CD4-positive, alpha-beta memory T cell (primary cell): ENCODE data around the gene PCGF6. TPM values are rescaled to one million over a fixed set of nuclear protein-coding genes. Genes with fewer than 3 reads are reported as not detected.
A peak's percentile ranks its signal among the peaks of the same experiment; 100 is the strongest.

Source experiments
- CTCF ChIA-PET: fragments of 350-600 bp; sonication (Branson Sonifier 250); formaldehyde crosslinking; loops from one replicate; lab custom pipeline; 2021; ENCODE audit warnings: inconsistent platforms; ENCODE audit not compliant: partially characterized antibody; lab: Charles Lee
- POLR2A ChIA-PET: fragments of 350-600 bp; sonication (Branson Sonifier 250); formaldehyde crosslinking; loops from one replicate; lab custom pipeline; 2021; ENCODE audit not compliant: partially characterized antibody; lab: Charles Lee
- DNase-seq, 5 donors: peaks; one replicate each; pipeline versions ENCODE4 v3.0.0 to v3.0.0-alpha.2; 2020 to 2022; ENCODE audit warnings: mixed read lengths in 1 of 5
- H3K27ac ChIP-seq: one replicate; pipeline ENCODE4 v1.7.0; 2013; ENCODE audit warnings: low read depth, low read length
- H3K27me3 ChIP-seq: 2 replicates; pipeline ENCODE4 v1.7.0; 2013; ENCODE audit warnings: mild to moderate bottlenecking, low read length, moderate library complexity; ENCODE audit not compliant: insufficient read depth
- H3K36me3 ChIP-seq: 2 replicates; pipeline ENCODE4 v1.7.0; 2013; ENCODE audit warnings: mild to moderate bottlenecking, low read length, moderate library complexity; ENCODE audit not compliant: insufficient read depth
- H3K4me1 ChIP-seq: 2 replicates; pipeline ENCODE4 v1.7.0; 2013; ENCODE audit warnings: mild to moderate bottlenecking, low read length, moderate library complexity; ENCODE audit not compliant: insufficient read depth
- H3K4me3 ChIP-seq, 2 donors: one replicate each; pipeline ENCODE4 v1.7.0; 2013; ENCODE audit warnings: low read length in 2 of 2, mild to moderate bottlenecking in 1 of 2
- H3K9me3 ChIP-seq, 2 donors: one replicate each; pipeline ENCODE4 v1.7.0; 2013; ENCODE audit warnings: low read length in 2 of 2, control low read depth in 1 of 2; ENCODE audit not compliant: control insufficient read depth in 1 of 2
- H3K27ac Mint-ChIP-seq, 7 donors: one replicate each; pipeline ENCODE4 v1.8.0; 2020 to 2021; ENCODE audit warnings: mixed read lengths in 7 of 7, mild to moderate bottlenecking in 6 of 7, inconsistent platforms in 3 of 7, moderate library complexity in 3 of 7
- H3K27me3 Mint-ChIP-seq, 2 donors: one replicate each; pipeline ENCODE4 v1.8.0; 2020 to 2021; ENCODE audit warnings: mixed read lengths in 2 of 2
- H3K36me3 Mint-ChIP-seq, 2 donors: one replicate each; pipeline ENCODE4 v1.8.0; 2020 to 2021; ENCODE audit warnings: mixed read lengths in 2 of 2, inconsistent platforms in 1 of 2, mild to moderate bottlenecking in 1 of 2
- H3K4me1 Mint-ChIP-seq, 4 donors: one replicate each; pipeline ENCODE4 v1.8.0; 2020 to 2021; ENCODE audit warnings: mixed read lengths in 4 of 4, mild to moderate bottlenecking in 1 of 4
- H3K4me3 Mint-ChIP-seq, 8 donors: one replicate each; pipeline ENCODE4 v1.8.0; 2020 to 2021; ENCODE audit warnings: mixed read lengths in 8 of 8, mild to moderate bottlenecking in 7 of 8, moderate library complexity in 6 of 8, inconsistent platforms in 3 of 8
- H3K9me3 Mint-ChIP-seq, 8 donors: one replicate each; pipeline ENCODE4 v1.8.0; 2020 to 2021; ENCODE audit warnings: mixed read lengths in 8 of 8, mild to moderate bottlenecking in 5 of 8, inconsistent platforms in 3 of 8, moderate library complexity in 1 of 8
- intact Hi-C: fragments of 100-400 bp; cut with micrococcal nuclease; formaldehyde crosslinking; loops from one replicate; pipeline ENCODE4 v1.15.1; 2023
- microRNA-seq: library from miRNA; unstranded; fragments of <30 nt; microRNA quantifications from one replicate; pipeline ENCODE4 v1.2.0, GENCODE V29; 2021; ENCODE audit warnings: borderline replicate concordance, borderline number of aligned reads, borderline microRNAs expressed, mixed read lengths
- polyA plus RNA-seq, 2 donors: library from polyadenylated mRNA; unstranded; fragments of 300-500 nt; fragmentation: Illumina TruSeq; gene quantifications; one replicate each; pipeline ENCODE4 v1.2.3, GENCODE V29; 2021
- total RNA-seq, 2 experiments: library from RNA; stranded (reverse); gene quantifications; one replicate each; pipeline ENCODE4 v1.2.3, GENCODE V29; 2021

Gene PCGF6
- total and polyA plus RNA-seq, 4 experiments from 2014 or later: 6.4 to 11.2 (median 8.8) TPM

GRCh38 chr10:103254113-103254512, 96.8 kb downstream of the PCGF6 start:
- H3K36me3 Mint-ChIP-seq: peaks cover 0 to 4% of the 10 kb centered on the region in 2 donors
- intact Hi-C loops: no loop called here
- H3K9me3 Mint-ChIP-seq: peaks cover 0 to 6% (median 4%) of the 10 kb centered on the region in 8 donors
- Histone ChIP-seq H3K27me3 (no peaks in the 10 kb centered on the region), H3K27ac (no peak overlapping the region), H3K36me3 (no peaks in the 10 kb centered on the region), H3K4me1 (no peaks in the 10 kb centered on the region), H3K9me3 (no peaks in the 10 kb centered on the region), H3K4me3 (no peak overlapping the region)
- ChIA-PET POLR2A (no interaction called here), CTCF (interaction anchor here (2.1 kb wide), 1 partner anchor 10 kb away, joined by 7 read pairs; no protein-coding TSS in a partner anchor)
- H3K4me1 Mint-ChIP-seq: peaks cover 0 to 3% (median under 1%) of the 10 kb centered on the region in 4 donors
- no peak overlapping the region for H3K4me3 Mint-ChIP-seq
- H3K27me3 Mint-ChIP-seq: peaks cover 0 to 3% of the 10 kb centered on the region in 2 donors
- H3K27ac Mint-ChIP-seq: no peak overlapping the region
- no peak for DNase-seq

Small RNA genes within 50 kb of the gene (microRNA-seq; reads per million reads assigned to microRNA genes)
- gene MIR1307: 550 reads per million, percentile 82 among the genes with 10 or more reads in this experiment

Other genes with a start within 250 kb of the PCGF6 start
- gene NT5C2, start 157.9 kb downstream of the PCGF6 start, total RNA-seq: 10 to 100 TPM; 79.8 to 80.4 TPM
- gene NT5C2, start 157.9 kb downstream of the PCGF6 start, polyA plus RNA-seq: 10 to 100 TPM; 54.3 to 78.8 TPM
- gene RPEL1, start 105.3 kb downstream of the PCGF6 start, total RNA-seq: not detected
- gene RPEL1, start 105.3 kb downstream of the PCGF6 start, polyA plus RNA-seq: not detected
- not detected for gene INA, start 74.0 kb downstream of the PCGF6 start, total RNA-seq
- not detected for gene INA, start 74.0 kb downstream of the PCGF6 start, polyA plus RNA-seq
- gene TAF5, start 16.8 kb upstream of the PCGF6 start, total RNA-seq: 1 to 10 TPM; 7.5 to 7.9 TPM
- gene TAF5, start 16.8 kb upstream of the PCGF6 start, polyA plus RNA-seq: 1 to 10 TPM; 2.5 to 4.1 TPM
- gene ATP5MK, start 45.3 kb upstream of the PCGF6 start, total RNA-seq: 100 to 1,000 TPM; 148 to 157 TPM
- 100 to 1,000 TPM; 477 to 548 TPM for gene ATP5MK, start 45.3 kb upstream of the PCGF6 start, polyA plus RNA-seq
- gene PDCD11, start 45.5 kb upstream of the PCGF6 start, total RNA-seq: 10 to 100 TPM; 37.8 to 45.0 TPM
- gene PDCD11, start 45.5 kb upstream of the PCGF6 start, polyA plus RNA-seq: 10 to 100 TPM in 1 of 2 donors, 1 to 10 TPM in 1; 2.5 to 16.1 TPM
- 10 to 100 TPM; 80.5 to 84.6 TPM for gene CALHM2, start 101.2 kb upstream of the PCGF6 start, total RNA-seq
- 10 to 100 TPM; 40.3 to 65.0 TPM for gene CALHM2, start 101.2 kb upstream of the PCGF6 start, polyA plus RNA-seq
- not detected for gene CALHM1, start 107.8 kb upstream of the PCGF6 start, total RNA-seq
- gene CALHM1, start 107.8 kb upstream of the PCGF6 start, polyA plus RNA-seq: not detected
- not detected for gene CALHM3, start 128.1 kb upstream of the PCGF6 start, total RNA-seq
- not detected for gene CALHM3, start 128.1 kb upstream of the PCGF6 start, polyA plus RNA-seq
- under 1 TPM; 0.83 to 0.96 TPM for gene NEURL1, start 142.6 kb upstream of the PCGF6 start, total RNA-seq
- under 1 TPM; 0.76 to 0.82 TPM for gene NEURL1, start 142.6 kb upstream of the PCGF6 start, polyA plus RNA-seq